Stimulated activated CD4-positive, alpha-beta T cell treated with anti-CD3 and anti-CD28 coated beads, Interleukin-2, amount 100 ng/mL, for 4 hours (primary cell): Measurements from ENCODE around the gene MITF.
"Not testable (repeated sequence)": the region's sequence is repeated elsewhere in the genome, so short reads cannot be mapped to it uniquely, and the experiment has no call there.

ENCODE experiments used
- DNase-seq: peaks from one replicate; pipeline ENCODE4 v3.0.0-alpha.2; 2020; ENCODE audit warnings: low read depth

The MITF gene

GRCh38 chr3:69872783-69873378, 133.6 kb downstream of the MITF start:
- DNase-seq: no peak

- DNase-seq: no peak
These were observed 136.8 kb downstream of the MITF start for GRCh38 chr3:69876073-69876472.

GRCh38 chr3:69878254-69878653, 139.0 kb downstream of the MITF start:
- DNase-seq: no peak

GRCh38 chr3:69879051-69879450, 139.8 kb downstream of the MITF start:
- no peak for DNase-seq

GRCh38 chr3:69880069-69880640, 140.9 kb downstream of the MITF start:
- no peak for DNase-seq

GRCh38 chr3:69881051-69881450, 141.8 kb downstream of the MITF start:
- DNase-seq: no peak

GRCh38 chr3:69881756-69882428, 142.6 kb downstream of the MITF start:
- DNase-seq: no peak

- DNase-seq: no peak
These were observed 143.3 kb downstream of the MITF start for GRCh38 chr3:69882560-69882959.

- no peak for DNase-seq
These were observed 149.0 kb downstream of the MITF start for GRCh38 chr3:69888040-69888942.

- DNase-seq: no peak
These were observed 149.7 kb downstream of the MITF start for GRCh38 chr3:69888943-69889315.

GRCh38 chr3:69890084-69890483, 150.8 kb downstream of the MITF start:
- no peak for DNase-seq

GRCh38 chr3:69890691-69891090, 151.4 kb downstream of the MITF start:
- no peak for DNase-seq

- DNase-seq: no peak
These were observed 153.4 kb downstream of the MITF start for GRCh38 chr3:69892706-69893105.

- no peak for DNase-seq
These were observed 154.0 kb downstream of the MITF start for GRCh38 chr3:69893274-69893673.

- no peak for DNase-seq
These were observed 156.8 kb downstream of the MITF start for GRCh38 chr3:69896095-69896494.

GRCh38 chr3:69900331-69900730, 161.1 kb downstream of the MITF start:
- no peak for DNase-seq

GRCh38 chr3:69901802-69902201, 162.5 kb downstream of the MITF start:
- no peak for DNase-seq

- DNase-seq: no peak
These were observed 163.1 kb downstream of the MITF start for GRCh38 chr3:69902386-69902785.

- DNase-seq: no peak
These were observed 167.2 kb downstream of the MITF start for GRCh38 chr3:69906351-69906966.

- DNase-seq: no peak
These were observed 168.3 kb downstream of the MITF start for GRCh38 chr3:69907554-69907953.

- not testable (repeated sequence) for DNase-seq
These were observed 170.6 kb downstream of the MITF start for GRCh38 chr3:69909859-69910258.

GRCh38 chr3:69913422-69913821, 174.2 kb downstream of the MITF start:
- DNase-seq: no peak
